Stomach (tissue), 4 donors: ENCODE data around the gene BAG3.

Source experiments
- CTCF ChIP-seq, 7 experiments: fragments of 450-650 bp in 4 of 7; fragments of 200-600 bp in 3 of 7; sonication (generic) in 3 of 7; IDR thresholded peaks; one replicate each; pipeline ENCODE4 v1.5.1; 2016 to 2019; ENCODE audit warnings: antibody characterized with exemption in 7 of 7, control low read depth in 2 of 7, mild to moderate bottlenecking in 1 of 7
- POLR2A ChIP-seq, 4 donors: fragments of 450-650 bp; IDR thresholded peaks; one replicate each; pipeline ENCODE4 v1.6.1; 2016; ENCODE audit warnings: antibody characterized with exemption in 4 of 4, control low read depth in 2 of 4, mild to moderate bottlenecking in 1 of 4, moderate library complexity in 1 of 4
- POLR2AphosphoS5 ChIP-seq, 3 donors: sonication (generic); formaldehyde crosslinking; IDR thresholded peaks; one replicate each; pipeline ENCODE4 v1.6.1; 2016; ENCODE audit warnings: antibody characterized with exemption in 3 of 3

- TF ChIP-seq POLR2A (IDR thresholded peaks at IDR 0.05) (no peak), CTCF (IDR thresholded peaks at IDR 0.05) (no peak), POLR2AphosphoS5 (IDR thresholded peaks at IDR 0.05) (no peak)
Measured at GRCh38 chr10:119689016-119689580, 37.9 kb downstream of the BAG3 start.
